ENCODE measurements around the gene SPECC1.
"Not testable (repeated sequence)": the region's sequence is repeated elsewhere in the genome, so short reads cannot be mapped to it uniquely, and the experiment has no call there.

Gene SPECC1

GRCh38 chr17:20133517-20133916 is 124.4 kb downstream of the SPECC1 start:
- DNase-seq, result no peak

GRCh38 chr17:20141198-20141972 is 132.2 kb downstream of the SPECC1 start:
- no peak for DNase-seq

GRCh38 chr17:20142268-20142667 is 133.1 kb downstream of the SPECC1 start:
- no peak for DNase-seq

- no peak for DNase-seq
Observed at GRCh38 chr17:20143740-20144139, 134.6 kb downstream of the SPECC1 start.

- no peak for DNase-seq
Observed at GRCh38 chr17:20145567-20145966, 136.4 kb downstream of the SPECC1 start.

GRCh38 chr17:20149251-20149650 is 140.1 kb downstream of the SPECC1 start:
- no peak for DNase-seq

GRCh38 chr17:20151174-20151573 is 142.0 kb downstream of the SPECC1 start:
- no peak for DNase-seq

GRCh38 chr17:20153231-20153630 is 144.1 kb downstream of the SPECC1 start:
- DNase-seq, result no peak

GRCh38 chr17:20154286-20155000 is 145.3 kb downstream of the SPECC1 start:
- DNase-seq, result no peak

- DNase-seq, result peak; percentile 90
Observed at GRCh38 chr17:20155258-20156195, 146.4 kb downstream of the SPECC1 start.

- DNase-seq, result no peak
Observed at GRCh38 chr17:20156196-20157000, 147.2 kb downstream of the SPECC1 start.

GRCh38 chr17:20157001-20157310 is 147.8 kb downstream of the SPECC1 start:
- no peak for DNase-seq

GRCh38 chr17:20158580-20158979 is 149.4 kb downstream of the SPECC1 start:
- no peak for DNase-seq

- no peak for DNase-seq
Observed at GRCh38 chr17:20159406-20160069, 150.4 kb downstream of the SPECC1 start.

GRCh38 chr17:20165516-20165915 is 156.4 kb downstream of the SPECC1 start:
- not testable (repeated sequence) for DNase-seq

- no peak for DNase-seq
Observed at GRCh38 chr17:20170085-20170484, 160.9 kb downstream of the SPECC1 start.

GRCh38 chr17:20171741-20172365 is 162.7 kb downstream of the SPECC1 start:
- no peak for DNase-seq

- no peak for DNase-seq
Observed at GRCh38 chr17:20172376-20172775, 163.2 kb downstream of the SPECC1 start.

GRCh38 chr17:20173091-20173490 is 163.9 kb downstream of the SPECC1 start:
- DNase-seq, result no peak

GRCh38 chr17:20174588-20175265 is 165.6 kb downstream of the SPECC1 start:
- DNase-seq, result no peak

GRCh38 chr17:20179041-20179440 is 169.9 kb downstream of the SPECC1 start:
- no peak for DNase-seq

Measured in GDM1 (cell line).